GM19025 (cell line): Measurements from ENCODE around the gene NUCB2.

ENCODE experiments used
- ATAC-seq: cut with Tn5 transposase; IDR thresholded peaks from one replicate; pipeline ENCODE4 v1.9.1; 2021; ENCODE audit warnings: mild to moderate bottlenecking, low read depth, moderate library complexity; ENCODE audit not compliant: unreplicated experiment

The NUCB2 gene

DNA sequence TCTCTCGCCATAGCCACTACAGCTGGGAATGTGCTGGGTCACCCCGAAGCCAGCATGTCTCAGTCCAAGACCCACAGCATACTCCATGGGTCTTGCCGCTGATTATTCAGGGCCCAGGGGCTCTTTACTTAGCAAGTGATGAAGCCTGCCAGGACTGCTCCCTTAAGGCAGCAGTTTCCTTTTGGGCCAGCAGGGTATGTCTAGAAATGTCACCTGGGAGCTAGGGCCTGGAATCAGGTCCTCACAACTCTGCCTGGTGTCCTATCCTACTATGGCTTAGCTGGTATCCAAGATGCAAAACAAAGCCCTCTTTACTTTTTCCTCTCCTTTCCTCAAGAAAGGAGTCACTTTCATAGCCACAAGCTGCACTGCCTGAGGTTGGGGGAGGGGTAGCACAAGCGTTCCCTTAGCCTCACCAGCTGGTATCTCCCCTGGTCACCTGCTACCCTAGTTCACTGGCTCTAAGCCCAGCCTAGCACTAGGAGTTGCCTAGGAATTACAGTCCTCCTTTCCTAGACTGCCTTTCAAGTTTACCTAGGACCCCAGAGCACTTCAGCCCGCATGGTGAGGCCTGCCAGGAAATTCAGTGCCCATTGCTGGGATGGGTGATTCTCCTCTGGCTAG lies 52.4 kb downstream of the NUCB2 start:
- ATAC-seq = no peak

DNA sequence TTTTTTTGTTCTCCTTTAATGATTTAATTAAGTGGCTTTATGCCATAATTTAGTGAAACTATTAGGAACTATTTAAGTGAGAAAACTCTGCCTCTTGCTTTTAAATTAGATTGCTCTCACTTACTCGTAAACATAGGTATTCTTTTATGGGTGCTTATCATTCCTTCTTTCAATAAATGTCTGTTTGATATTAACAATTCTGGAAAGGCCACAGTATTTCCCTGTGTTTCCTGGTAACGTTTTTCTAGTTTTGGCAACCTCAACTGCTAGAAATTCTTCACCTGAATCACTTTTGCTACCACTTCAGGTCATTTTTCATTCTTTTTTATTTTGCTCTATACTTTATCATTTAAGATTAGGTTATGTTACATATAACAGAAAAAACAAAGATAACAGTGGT lies 55.1 kb downstream of the NUCB2 start:
- ATAC-seq = no peak

DNA sequence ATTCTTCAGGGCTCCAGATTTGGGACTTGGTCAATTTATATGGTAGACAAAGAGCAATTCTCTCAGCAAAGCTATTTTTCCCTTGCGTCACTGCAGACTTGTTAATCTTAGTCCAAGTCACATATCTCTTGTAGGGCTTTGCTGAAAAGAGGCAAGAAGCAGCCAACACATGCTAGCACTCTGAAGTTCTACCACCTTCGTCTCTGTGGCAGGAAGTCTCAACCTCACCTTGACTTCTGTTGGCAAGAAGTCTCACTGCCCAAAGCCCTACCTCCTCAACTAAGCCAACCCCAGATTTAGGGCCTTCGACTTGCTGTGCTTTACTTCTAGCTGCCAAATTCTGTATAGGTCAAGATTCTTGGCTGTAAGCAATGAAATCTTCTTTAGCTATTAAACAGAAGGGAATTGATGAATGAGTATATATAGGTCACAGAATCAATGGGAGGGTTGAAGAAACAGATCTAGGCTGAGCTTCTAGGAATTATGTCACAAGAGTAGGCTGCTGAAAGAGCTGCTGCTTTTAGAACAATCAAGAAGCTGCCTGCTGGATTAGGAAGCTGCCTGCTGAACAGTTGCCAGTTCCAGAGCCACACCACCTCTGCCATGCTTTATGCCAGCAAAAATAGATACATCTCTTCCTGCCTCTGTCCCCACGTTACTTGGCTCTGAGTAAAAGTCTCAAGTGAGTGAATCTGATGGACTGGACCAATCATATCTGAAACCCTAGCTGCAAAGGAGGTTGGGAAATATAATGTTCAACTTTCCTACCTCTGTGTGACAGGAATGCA lies 57.5 kb downstream of the NUCB2 start:
- ATAC-seq = no peak

DNA sequence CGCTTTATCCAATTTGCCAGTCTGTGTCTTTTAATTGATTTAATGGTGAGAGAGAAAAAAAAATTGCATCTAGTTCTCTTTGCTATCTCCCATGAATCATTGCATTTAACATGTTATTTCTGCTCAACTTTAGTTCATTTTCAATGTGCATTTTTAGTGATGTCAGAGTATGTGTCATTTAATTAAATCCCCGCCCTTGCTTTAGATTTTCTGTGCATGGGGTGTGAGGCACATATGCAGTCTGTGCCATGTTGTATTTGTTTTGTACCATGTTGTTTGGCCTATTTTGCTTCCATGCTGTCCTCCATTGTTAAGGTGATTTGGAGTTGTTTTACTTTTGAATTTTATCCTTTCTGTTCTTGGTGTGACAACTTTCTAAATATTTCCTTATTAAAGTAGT lies 66.7 kb downstream of the NUCB2 start:
- ATAC-seq = no peak

DNA sequence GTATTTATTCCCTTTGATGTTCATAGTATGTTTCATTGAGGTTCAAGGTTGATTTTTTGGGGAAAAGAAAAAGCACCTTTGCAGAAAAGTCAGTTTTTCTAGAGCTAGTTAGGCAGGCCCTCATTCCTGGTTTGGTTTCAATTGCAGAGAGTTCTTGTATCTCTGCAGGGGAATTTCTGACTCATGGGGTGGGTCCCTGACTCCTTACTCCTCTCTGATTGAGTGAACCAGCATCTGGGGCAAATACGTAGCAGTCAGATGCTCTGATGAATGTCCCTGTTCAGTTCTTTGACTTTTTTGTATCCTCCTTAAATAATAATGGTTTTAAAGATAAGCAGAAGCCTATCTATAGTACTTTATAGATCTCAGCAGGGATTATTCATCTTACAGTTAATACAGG lies 67.4 kb downstream of the NUCB2 start:
- ATAC-seq = no peak

DNA sequence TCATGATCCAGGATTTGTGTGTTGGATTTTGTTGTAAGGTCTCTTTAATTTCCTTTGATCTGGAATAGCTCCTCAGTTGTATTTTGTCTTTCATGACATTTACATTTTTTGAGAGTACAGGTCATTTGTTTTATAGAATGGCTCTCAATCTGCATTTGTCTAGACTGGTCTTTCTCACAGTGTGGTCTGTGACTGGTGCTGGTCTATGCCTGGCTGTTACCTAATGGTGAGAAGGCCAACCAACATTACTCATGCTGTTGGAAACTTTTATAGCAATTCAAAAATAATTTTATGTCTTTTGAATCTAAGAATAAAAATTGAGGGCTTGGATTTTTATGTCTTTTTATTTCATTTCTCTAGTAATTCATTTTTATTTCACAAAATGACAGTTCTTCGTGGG lies 71.1 kb downstream of the NUCB2 start:
- no peak for ATAC-seq

DNA sequence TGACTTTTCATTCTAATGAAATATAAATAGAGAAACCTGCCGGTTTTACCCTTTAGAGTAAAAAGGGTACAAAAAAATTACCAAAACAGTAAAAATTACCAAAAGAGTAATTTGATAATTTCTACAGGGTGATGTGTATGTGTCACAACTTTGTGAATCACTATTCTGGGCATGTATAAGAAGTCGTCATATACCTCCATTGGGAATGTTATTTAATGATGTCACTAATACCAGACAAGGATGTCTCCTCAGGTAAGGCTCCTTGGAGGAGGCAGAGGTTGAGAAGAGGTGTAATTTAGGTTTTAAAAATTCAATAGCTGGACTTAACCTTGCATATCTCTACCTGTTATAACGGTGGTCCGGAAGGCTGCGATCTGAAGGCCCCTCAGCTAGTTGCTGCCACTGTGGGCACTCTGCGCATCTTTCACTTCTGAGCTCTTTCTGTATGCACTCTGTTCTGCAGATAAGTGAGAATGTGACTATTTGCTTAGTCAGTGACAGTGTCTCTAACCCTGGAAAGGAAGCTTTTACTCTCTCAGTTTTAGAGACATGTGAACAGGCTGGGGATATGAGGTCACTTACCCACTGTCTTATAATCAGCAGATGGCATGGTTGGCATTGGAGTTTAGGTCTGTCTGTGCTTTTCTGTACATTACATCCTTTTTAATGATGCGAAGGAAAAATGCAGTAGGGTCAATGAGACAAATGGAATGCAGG lies 74.1 kb downstream of the NUCB2 start:
- ATAC-seq = no peak

DNA sequence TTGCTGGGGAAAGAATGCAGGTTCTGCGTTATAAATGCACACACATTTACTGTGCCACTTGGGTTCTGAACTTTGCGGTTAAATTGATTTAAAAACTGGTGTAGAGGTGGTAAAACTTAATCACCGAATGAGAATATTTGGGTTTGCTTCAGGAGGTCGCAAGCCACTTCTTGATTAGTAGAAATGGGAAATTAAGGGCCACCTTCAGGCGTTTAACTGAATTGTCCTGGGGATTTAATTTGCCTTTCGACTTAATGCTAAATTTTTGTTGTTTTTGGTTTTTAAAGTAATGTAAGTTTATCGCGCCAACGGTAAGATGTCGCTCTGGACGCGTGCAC lies 74.6 kb downstream of the NUCB2 start:
- ATAC-seq = no peak

DNA sequence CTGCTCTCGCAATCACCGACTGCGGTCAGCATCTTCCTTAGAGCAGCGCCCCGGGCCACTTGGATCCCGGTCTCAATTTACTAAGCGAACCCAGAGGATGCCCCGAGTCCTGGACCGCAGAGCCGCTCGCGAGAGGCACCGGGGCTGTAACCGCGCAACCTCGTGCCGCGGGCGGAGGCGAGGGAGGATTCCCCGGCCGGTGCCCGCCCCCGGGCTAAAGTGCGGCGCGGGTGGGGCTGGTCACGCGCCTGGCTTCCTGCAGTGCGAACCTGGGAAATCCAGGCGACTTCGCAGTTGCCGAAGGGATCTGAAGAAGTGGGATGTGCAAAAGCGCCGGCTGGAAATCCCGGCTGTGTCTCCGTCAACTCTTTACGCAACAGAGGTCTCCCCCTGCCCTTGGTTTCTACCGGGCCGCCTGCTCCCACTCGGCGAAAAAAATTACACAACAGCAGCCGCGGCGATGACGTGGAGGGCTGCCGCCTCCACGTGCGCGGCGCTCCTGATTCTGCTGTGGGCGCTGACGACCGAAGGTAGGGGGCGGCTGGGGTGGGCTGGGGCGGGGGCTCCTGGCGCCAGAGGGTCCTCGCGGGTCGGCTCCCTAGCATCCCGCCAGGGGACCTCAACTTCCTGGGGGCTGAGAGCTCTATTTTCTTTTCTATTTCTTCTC lies 75.1 kb downstream of the NUCB2 start, which contains the start of gene NCR3LG1:
Gene NCR3LG1 (plus strand): TSS at position 291 of the 667 bp plus-strand sequence. CDS start 170 bp downstream, at position 461.
- ATAC-seq = no peak

DNA sequence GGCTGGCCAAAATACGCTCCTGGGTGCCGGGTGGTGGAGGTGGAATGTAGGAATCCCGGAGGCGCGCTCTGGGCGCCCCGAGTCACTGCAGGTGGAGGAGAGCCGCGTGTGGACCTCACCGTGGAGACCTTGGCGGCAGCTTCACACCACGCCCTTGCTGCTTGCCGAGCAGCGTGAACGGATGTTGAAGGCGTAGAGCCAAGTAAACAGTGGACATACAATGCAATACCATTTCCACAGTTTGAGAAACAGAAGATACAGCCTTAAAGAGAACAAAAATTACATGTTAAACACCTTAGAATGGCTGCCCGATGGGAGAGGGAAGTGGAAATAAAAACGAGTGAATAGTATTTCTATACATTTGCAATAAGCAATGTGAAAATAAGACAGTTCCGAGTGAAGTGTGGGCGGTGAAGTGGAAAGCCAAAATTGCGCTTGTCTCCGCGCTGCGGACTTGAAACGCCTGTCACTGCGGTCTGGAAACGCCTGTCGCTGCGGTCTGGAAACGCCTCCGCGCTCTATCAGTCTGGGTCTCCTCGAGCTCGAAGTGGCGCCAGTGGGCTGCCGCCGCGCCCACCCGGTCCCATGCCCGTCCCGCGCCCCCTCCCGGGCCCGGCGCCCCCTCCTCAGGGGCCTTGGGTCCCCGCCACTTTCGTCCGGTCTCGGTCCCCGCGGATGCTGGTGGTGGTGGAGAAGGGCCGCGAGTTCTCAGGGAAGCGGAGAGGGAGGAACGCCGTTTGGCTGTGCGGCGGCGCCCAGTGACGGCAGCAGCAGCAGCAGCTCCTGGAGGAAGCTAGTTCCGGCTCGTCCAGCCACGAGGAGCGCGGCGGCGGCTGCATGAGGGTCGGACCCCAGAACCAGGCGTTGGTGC lies 76.6 kb downstream of the NUCB2 start:
- no peak for ATAC-seq

DNA sequence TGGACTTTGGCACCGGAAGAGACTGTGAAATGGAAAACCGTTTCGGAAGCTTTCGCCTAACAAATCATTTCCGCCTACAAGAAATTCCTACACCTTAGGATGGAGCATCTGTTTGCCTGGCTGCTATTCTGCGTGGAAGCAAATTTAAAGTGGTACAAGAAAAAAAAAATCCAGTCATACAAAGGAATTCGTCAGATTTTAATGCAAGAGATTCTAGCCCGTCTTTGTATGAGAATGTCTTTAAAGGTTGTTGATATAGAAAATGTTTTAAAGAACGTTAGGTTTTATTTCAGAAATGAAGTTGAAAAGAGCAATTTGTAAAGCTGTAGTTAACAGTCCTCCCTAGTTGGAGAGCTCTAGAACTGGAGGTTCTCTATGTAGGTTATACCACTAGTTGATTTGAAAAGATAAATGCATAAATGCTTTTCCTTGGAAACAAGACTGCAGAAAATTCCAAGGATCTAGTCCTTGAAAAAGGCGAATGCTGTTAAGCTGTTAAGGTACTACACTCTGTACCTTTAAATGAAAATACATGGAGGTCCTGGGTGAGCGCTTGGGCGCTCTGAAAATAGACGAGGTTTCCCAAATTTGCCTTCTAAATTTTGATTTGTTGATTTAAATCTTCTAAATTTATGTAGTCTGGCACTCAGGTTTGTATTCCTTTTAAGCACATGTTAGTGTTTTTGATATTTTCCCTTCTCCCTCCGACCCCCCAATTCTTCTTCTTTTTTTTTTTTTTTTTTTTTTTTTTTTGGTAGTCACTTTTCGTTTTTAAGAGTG lies 77.5 kb downstream of the NUCB2 start:
- no peak for ATAC-seq

DNA sequence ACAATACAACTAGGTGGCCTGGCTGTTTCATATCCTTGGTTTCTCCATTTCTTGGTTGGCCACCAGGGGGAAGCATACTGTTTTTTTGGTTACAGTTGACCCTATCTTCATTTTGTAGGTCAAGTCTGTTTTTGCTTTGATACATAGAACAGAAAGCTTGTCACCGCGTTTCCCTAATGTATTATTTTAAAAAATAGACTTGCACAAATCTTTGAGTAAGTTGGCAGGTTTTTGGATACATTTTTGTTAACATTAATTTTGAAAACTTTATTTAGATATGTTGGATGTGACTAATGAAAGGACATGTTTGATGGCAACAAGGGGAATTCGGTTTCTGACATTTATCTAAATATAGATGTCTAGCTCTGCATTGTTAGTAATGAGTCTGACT lies 78.1 kb downstream of the NUCB2 start:
- ATAC-seq = no peak

DNA sequence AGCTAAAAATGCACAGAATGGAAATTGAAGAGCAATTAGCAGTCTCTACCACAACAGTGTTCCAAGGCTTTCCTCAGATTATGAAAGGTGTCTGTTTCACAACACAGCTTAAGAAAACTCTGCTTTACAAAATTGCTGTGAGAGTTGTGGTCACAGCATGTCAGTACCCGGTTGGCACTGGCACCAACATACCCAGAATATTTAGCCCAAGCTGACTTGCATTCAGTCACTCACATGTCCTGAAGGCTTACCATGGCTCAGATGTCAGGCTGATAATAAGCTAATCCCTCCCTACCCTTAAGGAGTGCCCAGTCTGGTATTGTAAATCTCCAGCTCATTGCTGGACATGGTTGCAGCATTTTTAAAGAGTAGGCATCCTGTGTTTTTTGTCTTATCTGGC lies 90.0 kb downstream of the NUCB2 start:
- ATAC-seq = no peak

DNA sequence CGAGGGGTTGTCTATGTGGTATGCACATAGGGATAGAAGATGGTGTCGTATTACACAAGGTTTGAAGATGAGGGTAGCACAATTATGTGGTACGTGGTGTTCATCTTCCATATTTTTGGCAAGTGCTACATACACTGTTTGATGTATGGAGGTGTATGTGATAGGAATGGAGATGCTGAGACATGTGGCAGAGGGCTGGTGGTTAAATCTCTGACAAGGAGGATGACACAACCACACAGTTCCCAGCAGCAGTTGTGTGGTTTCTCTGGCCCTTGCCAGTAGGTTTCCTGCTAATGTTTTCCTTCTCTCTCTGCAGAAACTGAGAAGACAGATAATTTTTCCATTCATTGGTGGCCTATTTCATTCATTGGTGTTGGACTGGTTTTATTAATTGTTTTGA lies 92.0 kb downstream of the NUCB2 start:
- ATAC-seq = no peak

DNA sequence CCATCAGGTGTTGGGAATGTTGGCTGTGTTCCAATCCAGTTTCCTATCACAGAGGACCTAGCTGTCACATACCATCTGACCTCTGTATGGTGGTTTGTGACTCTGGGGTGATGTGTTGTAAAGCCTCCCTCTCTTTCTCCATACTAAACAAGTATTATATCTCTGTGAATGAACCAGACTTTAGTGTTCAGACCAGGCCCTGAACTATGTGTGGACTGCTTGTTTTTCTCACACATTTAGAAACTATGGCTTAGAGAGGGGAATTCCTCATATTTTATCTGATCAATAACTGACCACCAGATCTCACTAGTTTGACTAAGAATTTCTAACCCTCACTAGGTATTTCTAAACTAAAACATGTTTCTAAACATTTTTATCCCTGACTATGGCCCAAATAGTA lies 92.6 kb downstream of the NUCB2 start:
- no peak for ATAC-seq

DNA sequence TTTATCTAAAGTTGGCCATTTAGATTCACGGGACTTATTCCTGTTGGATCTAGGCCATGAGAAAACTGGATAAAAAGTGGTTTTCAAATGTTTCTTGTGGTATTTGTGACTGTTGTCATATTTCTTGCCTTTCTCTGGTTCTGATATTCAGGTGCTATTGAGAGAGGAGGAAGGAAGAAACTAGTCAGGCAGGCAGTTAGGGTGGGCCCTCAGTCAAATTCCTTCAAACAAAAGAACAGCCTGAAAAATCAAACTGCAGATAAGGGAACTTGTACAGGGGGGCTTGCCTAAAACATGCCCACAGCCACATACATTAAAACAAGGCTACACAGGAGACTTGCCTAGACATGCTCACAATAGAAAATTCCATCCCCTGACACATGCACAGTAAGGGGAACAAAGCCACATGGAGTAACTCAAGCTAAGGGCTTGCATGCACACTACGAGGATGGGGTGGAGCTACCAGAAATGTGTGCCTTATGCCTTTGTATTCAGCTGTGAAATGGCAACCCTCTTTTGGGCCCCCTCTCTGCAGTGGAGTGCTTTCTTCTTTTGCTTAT lies 93.2 kb downstream of the NUCB2 start:
- no peak for ATAC-seq

DNA sequence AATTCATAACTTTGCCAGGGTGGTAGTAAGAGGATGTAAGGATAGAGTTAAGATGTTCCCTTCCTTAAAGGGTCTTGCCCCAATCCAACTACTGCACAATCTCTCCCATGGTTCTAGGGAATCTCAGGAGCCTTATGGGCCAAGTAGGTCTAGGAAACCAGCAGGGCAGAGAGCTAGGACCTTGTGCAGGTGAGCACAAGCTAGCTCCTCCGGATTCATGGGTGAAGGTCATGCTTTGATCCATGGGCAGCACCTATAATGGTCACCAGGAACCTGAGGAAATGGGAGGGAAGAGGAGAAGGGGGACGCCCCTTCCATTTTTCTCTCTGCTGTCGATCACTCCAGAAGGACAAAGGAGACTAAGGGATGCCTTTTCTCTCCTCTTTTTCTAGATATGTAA lies 95.1 kb downstream of the NUCB2 start:
- no peak for ATAC-seq

DNA sequence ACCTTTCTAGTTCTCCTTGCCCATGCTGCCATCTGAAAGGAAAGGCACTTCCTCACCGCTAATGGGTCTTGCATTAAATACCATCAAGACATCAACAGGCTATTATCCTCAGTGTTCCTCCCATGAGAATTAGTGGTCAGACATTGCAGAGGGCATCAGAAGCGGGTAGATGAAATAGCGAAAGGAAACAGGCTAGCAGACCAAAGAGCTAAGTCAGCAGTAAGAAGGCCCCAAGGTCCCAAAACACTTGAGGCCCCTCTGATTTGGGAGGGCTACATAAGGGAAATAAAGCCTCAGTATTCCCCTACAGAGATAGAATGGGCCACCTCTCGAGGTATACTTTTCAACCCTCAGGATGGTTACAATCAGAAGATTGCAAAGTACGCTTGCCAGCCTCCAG lies 99.0 kb downstream of the NUCB2 start:
- ATAC-seq = no peak

DNA sequence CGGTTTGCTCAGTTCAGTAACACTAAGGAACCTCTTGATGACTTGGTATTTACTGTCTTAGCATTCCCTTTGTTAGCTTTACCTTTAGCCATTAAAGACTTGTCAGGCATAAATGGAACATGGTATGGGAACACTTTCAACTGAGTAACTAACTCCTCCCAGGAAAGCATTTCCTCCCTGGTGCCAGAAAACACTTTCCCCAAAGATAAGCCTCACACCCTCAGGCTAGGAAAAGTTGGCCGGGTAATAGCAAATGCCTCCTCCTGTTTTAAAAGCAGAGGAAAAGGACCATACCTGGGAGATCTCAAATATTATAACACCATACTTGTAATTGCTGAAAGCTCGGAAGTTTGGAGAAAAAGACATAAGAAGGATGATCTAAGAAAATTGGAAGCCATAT lies 100.0 kb downstream of the NUCB2 start:
- no peak for ATAC-seq
